Measurements from ENCODE around the gene INPP5D.

- no peak for TF ChIP-seq ZFP3 (CRISPR knock-in tag; IDR thresholded peaks at IDR 0.05)
- no peak for TF ChIP-seq ISL1 (CRISPR knock-in tag; IDR thresholded peaks at IDR 0.05)
- no peak for TF ChIP-seq ZNF70 (CRISPR knock-in tag; IDR thresholded peaks at IDR 0.05)
Measured at GRCh38 chr2:233105930-233106329, 45.8 kb downstream of the INPP5D start.

Data from SK-N-SH treated with all-trans-retinoic acid at 6 μM for 48 hours (cell line).